ENCODE measurements around the gene ISOC2. TPM values are rescaled to one million over a fixed set of nuclear protein-coding genes. Genes with fewer than 3 reads are reported as not detected.
"Not testable (repeated sequence)": the region's sequence is repeated elsewhere in the genome, so short reads cannot be mapped to it uniquely, and the experiment has no call there.

Gene ISOC2
- total RNA-seq, 1 donor from 2014 or later: 33.2 TPM

- no peaks in the 10 kb centered on the region for H3K27me3 ChIP-seq (ENCODE audit: control insufficient read depth, insufficient read depth, low read length)
- no peaks in the 10 kb centered on the region for H3K36me3 ChIP-seq (ENCODE audit: control insufficient read depth, insufficient read depth, low read length)
- no peak for DNase-seq (ENCODE audit: low read depth)
- FAIRE-seq: no peak
- H3K4me3 ChIP-seq (ENCODE audit: low read depth, low read length): no peak overlapping the region
- TF ChIP-seq CTCF (IDR thresholded peaks at IDR 0.05; ENCODE audit: insufficient read depth, low read length, severe bottlenecking): no peak
Measured at GRCh38 chr19:55503157-55503501, 41.7 kb upstream of the ISOC2 start.

GRCh38 chr19:55502197-55502952 lies 40.9 kb upstream of the ISOC2 start:
- no peak for FAIRE-seq
- H3K36me3 ChIP-seq (ENCODE audit: control insufficient read depth, insufficient read depth, low read length): no peaks in the 10 kb centered on the region
- H3K27me3 ChIP-seq (ENCODE audit: control insufficient read depth, insufficient read depth, low read length): no peaks in the 10 kb centered on the region

GRCh38 chr19:55500368-55500952 lies 39.0 kb upstream of the ISOC2 start:
- no peaks in the 10 kb centered on the region for H3K27me3 ChIP-seq (ENCODE audit: control insufficient read depth, insufficient read depth, low read length)
- no peak for TF ChIP-seq CTCF (IDR thresholded peaks at IDR 0.05; ENCODE audit: insufficient read depth, low read length, severe bottlenecking)
- DNase-seq (ENCODE audit: low read depth) (no peak), FAIRE-seq (no peak)
- no peak overlapping the region for H3K4me3 ChIP-seq (ENCODE audit: low read depth, low read length)
- no peaks in the 10 kb centered on the region for H3K36me3 ChIP-seq (ENCODE audit: control insufficient read depth, insufficient read depth, low read length)

More at GRCh38 chr19:55502197-55502952, 40.9 kb upstream of the ISOC2 start:
- TF ChIP-seq CTCF (IDR thresholded peaks at IDR 0.05; ENCODE audit: insufficient read depth, low read length, severe bottlenecking): no peak
- H3K4me3 ChIP-seq (ENCODE audit: low read depth, low read length): no peak overlapping the region
- DNase-seq (ENCODE audit: low read depth): no peak

GRCh38 chr19:55498246-55498840 lies 36.9 kb upstream of the ISOC2 start:
- no peak for TF ChIP-seq CTCF (IDR thresholded peaks at IDR 0.05; ENCODE audit: insufficient read depth, low read length, severe bottlenecking)
- Histone ChIP-seq H3K27me3 (ENCODE audit: control insufficient read depth, insufficient read depth, low read length) (no peaks in the 10 kb centered on the region), H3K36me3 (ENCODE audit: control insufficient read depth, insufficient read depth, low read length) (no peaks in the 10 kb centered on the region), H3K4me3 (ENCODE audit: low read depth, low read length) (no peak overlapping the region)
- FAIRE-seq: no peak
- DNase-seq (ENCODE audit: low read depth): no peak

- no peak for TF ChIP-seq CTCF (IDR thresholded peaks at IDR 0.05; ENCODE audit: insufficient read depth, low read length, severe bottlenecking)
- Histone ChIP-seq H3K4me3 (ENCODE audit: low read depth, low read length) (no peak overlapping the region), H3K36me3 (ENCODE audit: control insufficient read depth, insufficient read depth, low read length) (no peaks in the 10 kb centered on the region), H3K27me3 (ENCODE audit: control insufficient read depth, insufficient read depth, low read length) (no peaks in the 10 kb centered on the region)
- FAIRE-seq (no peak), DNase-seq (ENCODE audit: low read depth) (no peak)
Measured at GRCh38 chr19:55497763-55498162, 36.3 kb upstream of the ISOC2 start.

- H3K4me3 ChIP-seq (ENCODE audit: low read depth, low read length); FAIRE-seq; H3K27me3 ChIP-seq (ENCODE audit: control insufficient read depth, insufficient read depth, low read length); DNase-seq (ENCODE audit: low read depth); H3K36me3 ChIP-seq (ENCODE audit: control insufficient read depth, insufficient read depth, low read length): not testable (repeated sequence)
Measured at GRCh38 chr19:55496820-55497219, 35.4 kb upstream of the ISOC2 start.
